Activated CD4-positive, alpha-beta T cell treated with anti-CD3 and anti-CD28 coated beads, Interleukin-2, amount 50 U/mL, for 48 hours (primary cell): ENCODE data around the gene RAD51B.
A peak's percentile ranks its signal among the peaks of the same experiment; 100 is the strongest.
"Not testable (repeated sequence)": the region's sequence is repeated elsewhere in the genome, so short reads cannot be mapped to it uniquely, and the experiment has no call there.

ENCODE experiments used
- DNase-seq, 2 experiments: peaks; one replicate each; pipeline ENCODE4 v3.0.0-alpha.2; 2020

RAD51B gene

DNA sequence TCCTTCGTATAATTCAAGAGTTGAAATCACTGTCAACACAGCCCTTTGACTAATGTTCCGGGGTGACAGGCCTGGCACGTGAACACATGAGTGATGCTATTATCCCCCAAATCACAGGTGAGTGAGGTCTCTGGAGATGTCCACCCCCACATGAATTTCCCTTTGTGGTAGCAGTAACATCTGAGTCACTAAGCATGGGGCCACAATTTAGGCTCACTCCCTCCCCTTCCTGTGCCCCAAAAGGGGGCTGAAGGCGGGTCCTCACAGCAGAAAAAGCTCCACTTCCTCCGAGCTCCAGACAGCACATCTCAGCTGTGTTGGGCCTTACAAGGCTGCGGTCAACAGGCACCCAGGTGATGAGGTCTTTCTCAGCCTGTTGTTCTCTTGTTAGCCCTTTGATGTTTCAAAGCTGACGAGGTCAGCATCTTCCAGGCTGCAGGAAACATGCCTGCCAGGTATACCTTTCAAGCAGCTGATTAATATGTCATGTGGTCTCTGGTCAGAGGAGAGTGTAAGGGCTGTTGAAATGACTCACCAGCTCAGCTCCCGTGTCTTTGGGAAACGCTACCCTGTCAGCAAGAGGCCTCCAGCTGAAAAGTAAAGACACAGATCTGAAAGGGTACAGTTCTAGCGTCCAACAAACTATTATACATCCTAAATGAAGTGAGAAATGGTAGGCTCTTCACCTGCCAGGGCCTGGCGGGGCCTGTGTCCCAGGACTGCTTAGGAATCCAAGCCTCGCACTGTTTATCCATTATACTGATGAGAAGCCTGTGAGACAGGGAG lies 866.0 kb downstream of the RAD51B start:
- DNase-seq = peak; percentile 66 to 75

DNA sequence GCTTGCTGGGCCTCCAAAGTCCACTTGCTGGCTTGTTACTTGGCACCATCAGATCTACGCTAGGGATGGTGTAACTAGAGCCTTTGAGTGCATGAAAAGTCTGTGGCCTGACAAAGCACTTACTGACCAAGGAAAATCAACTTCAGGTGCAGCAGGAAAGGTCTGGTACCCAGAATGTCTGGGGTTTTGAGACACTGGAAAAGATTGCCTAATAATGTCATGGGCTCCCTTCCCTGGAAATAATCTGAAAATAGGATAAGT lies 866.6 kb downstream of the RAD51B start:
- DNase-seq = no peak

- DNase-seq = no peak
Observed at GRCh38 chr14:68686724-68687123, 867.1 kb downstream of the RAD51B start.

GRCh38 chr14:68687746-68688145 lies 868.2 kb downstream of the RAD51B start:
- DNase-seq = no peak

GRCh38 chr14:68688872-68689371 lies 869.3 kb downstream of the RAD51B start:
- no peak for DNase-seq

DNA sequence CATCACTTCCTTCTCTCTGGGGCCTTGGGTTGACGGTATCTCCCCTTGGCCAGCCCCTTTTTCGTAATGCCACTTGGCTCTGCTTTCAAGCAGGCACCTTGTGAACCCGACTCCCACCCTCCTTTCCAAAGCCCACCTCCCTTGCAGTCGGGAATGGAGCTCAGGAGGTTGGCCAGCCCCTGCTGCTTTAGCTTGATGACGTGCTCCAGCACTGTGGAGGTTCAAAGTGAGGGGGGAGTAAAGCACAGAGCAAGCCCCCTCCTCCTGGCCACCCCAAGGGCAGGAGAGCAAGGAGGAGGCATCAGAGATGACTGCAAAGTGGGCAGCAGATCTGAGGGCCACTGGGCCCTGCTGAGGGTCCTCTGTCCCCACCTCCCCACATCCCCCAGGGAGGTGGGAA lies 869.9 kb downstream of the RAD51B start:
- DNase-seq = no peak

DNA sequence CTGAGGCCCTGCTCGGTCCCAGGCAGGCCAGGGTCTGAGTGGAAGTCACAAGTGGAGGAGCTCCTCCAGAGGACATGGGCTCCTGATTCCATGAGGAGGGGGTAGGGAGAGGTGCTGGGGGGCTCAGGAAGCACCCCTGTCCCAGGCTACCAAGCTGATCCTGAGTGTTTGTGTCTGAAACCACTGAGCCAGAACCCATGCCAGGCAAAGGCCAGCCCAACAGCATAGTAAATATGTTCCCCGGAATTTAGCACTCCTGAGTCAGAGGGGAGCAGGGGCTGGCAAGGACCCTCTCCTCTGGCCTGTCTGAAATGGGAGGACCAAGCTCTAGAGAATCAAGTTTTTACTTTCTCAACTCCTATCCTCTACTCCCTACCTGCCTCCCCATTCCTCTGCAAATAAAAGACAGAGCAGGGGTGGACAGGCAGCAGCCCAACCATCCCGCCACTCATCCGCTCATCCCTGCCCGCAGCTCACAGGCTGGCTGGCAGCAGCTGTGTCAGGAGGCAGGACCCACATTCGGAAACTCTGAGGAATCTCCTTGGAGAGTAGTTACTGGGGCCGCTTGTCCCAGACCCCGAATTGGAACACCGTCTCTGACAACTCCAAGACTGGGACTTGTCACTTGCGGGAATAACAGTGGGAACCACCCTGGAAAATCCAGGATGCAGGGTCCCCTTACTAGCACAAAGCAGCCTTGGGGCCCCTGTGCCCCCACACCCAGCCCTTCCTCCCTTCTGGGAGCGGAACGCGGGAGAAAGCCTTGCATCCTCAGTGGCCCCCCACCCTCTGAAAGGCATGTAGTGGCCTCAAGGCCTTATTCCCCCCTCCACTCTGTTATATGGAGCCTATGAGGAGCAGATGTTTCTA lies 870.7 kb downstream of the RAD51B start:
- DNase-seq = no peak

DNA sequence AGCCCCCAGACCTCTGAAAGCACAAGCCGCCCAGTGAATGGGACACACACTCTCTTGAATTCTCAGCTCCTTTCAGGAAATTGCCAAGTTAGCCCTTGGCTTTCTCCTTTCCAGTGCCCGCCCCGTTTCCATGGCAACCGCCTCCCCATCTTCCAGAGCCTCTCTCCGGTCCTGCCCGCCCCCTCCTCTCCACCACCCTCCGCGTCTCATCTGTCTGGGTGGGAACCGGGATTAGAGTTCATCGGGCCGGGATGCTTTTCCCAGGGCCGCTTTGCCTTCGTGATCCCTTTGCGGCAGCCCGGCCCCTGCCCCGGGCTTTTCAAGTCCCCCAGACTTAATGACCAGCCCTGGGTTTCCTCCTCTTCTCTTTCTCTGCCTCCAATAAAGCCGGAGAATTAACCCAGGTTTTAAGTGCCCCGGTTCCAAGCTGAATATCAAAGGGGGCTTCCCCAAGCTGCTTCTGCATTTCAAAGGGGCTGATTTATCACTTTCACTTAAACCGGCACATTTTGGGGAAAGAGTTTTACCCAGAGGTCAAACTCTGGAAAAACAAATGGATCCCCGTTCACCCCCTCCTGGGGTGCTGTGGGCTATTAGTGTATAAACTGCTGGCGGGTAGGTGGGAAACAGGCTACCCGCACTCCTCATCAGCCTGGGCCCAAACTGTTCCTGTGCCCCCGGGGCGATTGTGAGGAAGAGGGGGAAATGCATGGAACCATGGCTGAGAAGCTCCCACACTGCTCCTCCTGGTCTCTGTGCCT lies 871.6 kb downstream of the RAD51B start:
- no peak for DNase-seq

GRCh38 chr14:68691792-68692118 lies 872.2 kb downstream of the RAD51B start:
- no peak for DNase-seq

DNA sequence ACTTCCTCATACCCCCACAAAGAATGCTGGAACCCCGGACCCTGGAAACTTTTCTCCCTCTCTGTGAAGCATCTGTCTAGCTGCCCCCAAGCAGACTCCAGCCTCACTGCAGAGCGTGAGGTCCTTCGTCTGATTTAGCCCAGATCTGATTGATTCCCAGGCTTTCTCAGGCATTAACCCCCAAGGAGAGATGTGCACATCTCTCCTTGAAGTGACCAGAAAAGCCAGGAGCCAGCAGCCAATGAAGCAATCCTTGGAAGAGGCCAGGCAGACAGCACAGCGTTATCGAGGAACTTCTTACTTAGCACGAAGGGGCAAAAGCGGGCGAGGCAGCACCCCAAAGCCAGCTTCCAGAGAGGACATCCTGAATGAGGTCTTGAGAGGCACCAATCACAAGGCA lies 872.6 kb downstream of the RAD51B start:
- no peak for DNase-seq

DNA sequence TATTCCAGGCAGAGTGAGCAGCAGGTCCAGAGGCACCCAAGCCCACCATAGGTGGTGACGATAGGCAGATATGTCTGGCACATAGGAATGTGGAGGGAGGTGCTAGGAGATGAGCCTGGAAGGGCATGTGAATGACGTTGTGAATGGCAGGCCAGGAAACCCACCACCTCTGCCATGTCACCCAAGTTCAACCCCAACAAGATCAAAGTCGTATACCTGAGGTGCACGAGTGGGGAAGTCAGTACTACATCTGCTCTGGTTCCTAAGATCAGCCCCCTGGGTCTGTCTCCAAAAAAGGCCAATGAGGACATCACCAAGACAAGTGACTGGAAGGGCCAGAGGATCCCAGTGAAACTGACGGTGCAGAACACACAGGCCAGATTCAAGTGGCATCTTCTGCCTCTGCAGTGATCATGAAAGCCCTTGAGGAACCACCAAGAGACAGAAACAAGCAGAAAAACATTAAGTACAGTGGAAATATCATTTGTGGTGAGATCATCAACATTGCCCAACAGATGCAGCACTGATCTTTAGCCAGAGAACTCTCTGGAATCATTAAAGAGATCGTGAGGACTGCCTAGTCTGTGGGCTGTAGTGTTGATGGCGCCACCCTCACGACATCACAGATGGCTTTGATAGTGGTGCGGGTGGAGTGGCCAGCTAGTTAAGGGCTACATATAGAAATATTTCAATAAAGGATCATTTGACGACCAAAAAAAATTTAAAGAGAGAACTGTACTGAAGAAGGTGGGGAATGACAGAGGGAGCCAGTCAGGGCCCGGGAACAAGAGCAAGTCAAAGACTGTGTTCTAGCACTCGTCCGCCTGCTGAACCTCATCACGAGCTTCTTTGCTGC lies 873.6 kb downstream of the RAD51B start:
- no peak for DNase-seq

DNA sequence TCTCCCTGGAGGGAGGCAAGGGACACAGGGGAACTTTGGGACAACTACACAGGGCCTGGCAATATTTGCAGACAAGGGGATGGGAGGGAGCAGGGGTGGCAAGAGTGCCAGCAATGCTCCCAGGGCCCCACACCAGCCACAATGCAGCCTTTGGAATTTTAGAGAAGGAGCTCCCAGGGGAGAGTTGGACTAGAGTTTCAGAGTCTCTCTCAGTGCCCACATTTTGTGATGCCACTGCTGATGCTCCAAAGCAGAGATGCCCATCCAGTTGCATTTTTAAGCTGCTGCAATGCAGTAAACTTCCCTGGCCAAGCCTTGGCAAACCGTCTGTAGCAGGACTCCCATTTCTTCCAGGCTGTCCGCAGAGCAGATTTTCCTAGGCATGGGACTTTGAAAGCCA lies 874.3 kb downstream of the RAD51B start:
- no peak for DNase-seq

GRCh38 chr14:68694516-68695235 lies 875.1 kb downstream of the RAD51B start:
- no peak for DNase-seq

DNA sequence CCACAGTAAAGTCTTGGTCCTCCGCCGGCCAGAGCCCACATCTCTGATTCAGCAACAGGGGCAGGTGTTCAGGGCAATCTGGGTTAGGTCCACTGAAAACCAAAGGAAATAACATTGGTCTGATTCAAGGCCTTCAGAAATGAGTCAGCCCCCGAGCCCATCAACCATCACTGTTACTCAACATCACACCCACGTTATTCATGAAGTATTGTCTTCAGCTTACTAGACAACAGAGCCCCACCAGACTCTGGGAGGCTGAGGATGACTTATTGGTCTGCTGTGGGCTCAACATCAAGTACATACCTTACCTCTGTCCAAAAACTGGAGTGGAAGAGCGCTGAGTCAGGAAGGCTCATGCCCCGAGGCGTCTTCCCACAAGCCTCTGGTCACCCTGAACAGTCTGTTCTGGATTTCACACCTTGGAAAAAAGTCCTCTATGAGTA lies 875.8 kb downstream of the RAD51B start:
- peak; percentile 35 to 52 for DNase-seq

DNA sequence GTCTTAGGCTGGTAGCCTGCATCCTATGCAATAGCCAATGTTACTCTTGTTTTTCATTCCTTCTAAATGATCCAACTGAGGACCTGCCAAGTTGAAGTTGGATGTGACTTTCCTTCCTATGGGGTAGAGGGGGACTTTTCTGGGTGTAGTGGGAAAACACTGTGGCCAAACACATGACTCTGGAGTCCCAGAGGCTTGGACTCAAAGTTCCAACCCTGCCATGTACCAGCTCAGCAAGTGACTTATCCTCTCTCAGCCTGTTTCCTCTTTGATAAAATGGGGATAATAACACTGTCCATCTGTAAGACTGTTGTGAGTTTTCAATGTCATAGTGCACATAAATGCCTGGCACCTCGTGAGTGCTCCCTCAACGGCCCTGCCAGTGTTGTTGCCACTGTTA lies 876.3 kb downstream of the RAD51B start:
- DNase-seq = no peak

- no peak for DNase-seq
Observed at GRCh38 chr14:68696266-68696665, 876.7 kb downstream of the RAD51B start.

GRCh38 chr14:68696721-68697495 lies 877.3 kb downstream of the RAD51B start:
- DNase-seq = no peak

- not testable (repeated sequence) for DNase-seq
Observed at GRCh38 chr14:68698773-68699172, 879.2 kb downstream of the RAD51B start.

GRCh38 chr14:68701001-68701741 lies 881.6 kb downstream of the RAD51B start:
- DNase-seq = no peak

DNA sequence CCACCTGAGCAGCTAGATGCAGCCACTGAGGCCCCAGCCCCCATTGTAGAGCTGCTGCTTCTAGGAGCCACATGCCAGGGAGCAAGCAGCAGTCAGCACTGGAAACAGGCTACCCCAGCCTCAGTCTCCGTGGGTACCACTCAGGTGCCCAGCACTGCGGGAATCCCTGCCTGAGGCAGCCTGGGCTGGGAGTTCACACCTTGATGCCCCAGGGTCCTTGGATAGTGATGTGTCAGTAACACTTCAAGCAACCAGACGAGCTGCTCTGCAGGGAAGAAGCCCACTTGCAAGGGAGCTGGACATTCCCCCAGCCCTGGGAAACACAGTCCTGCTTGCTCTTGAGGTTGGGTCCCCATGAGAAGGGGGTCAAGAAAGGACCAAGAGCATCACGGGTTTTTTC lies 882.6 kb downstream of the RAD51B start:
- no peak for DNase-seq
